CD14-positive monocyte (primary cell): ENCODE results near the gene TMEM181. TPM values are rescaled to one million over a fixed set of nuclear protein-coding genes. Genes with fewer than 3 reads are reported as not detected.
"Not testable (repeated sequence)": the region's sequence is repeated elsewhere in the genome, so short reads cannot be mapped to it uniquely, and the experiment has no call there.

Experiments
- DNase-seq, 3 donors: peaks; one replicate each; pipeline ENCODE4 v3.0.0-alpha.2; 2011 to 2022
- H2AFZ ChIP-seq: 2 replicates; pipeline ENCODE4 v1.6.0; 2012; ENCODE audit warnings: mild to moderate bottlenecking, low read depth, low read length, inconsistent platforms; ENCODE audit not compliant: insufficient read depth, poor library complexity, severe bottlenecking
- H3K27ac ChIP-seq, 2 donors: 1 replicate in 1 of 2; 2 replicates in 1 of 2; pipeline ENCODE4 v1.5.1; 2012 to 2013; ENCODE audit warnings: low read length in 2 of 2, control low read depth in 1 of 2, inconsistent platforms in 1 of 2, low read depth in 1 of 2, mild to moderate bottlenecking in 1 of 2
- H3K27me3 ChIP-seq, 2 donors: one replicate each; pipeline versions ENCODE4 v1.6.0 to v1.6.1; 2011 to 2013; ENCODE audit warnings: low read length in 2 of 2; ENCODE audit not compliant: control insufficient read depth in 2 of 2, insufficient read depth in 2 of 2
- H3K36me3 ChIP-seq, 2 donors: replicated peaks in 1 of 2; 1 replicate in 1 of 2; 2 replicates in 1 of 2; pipeline versions ENCODE4 v1.5.1 to v1.6.1; 2012 to 2013; ENCODE audit warnings: low read length in 2 of 2, control low read depth in 1 of 2, inconsistent platforms in 1 of 2, mild to moderate bottlenecking in 1 of 2; ENCODE audit not compliant: insufficient read depth in 2 of 2, control insufficient read depth in 1 of 2
- H3K4me1 ChIP-seq, 2 donors: 1 replicate in 1 of 2; 2 replicates in 1 of 2; pipeline versions ENCODE4 v1.5.1 to v1.6.1; 2012 to 2013; ENCODE audit warnings: low read length in 2 of 2, control low read depth in 1 of 2, inconsistent platforms in 1 of 2, mild to moderate bottlenecking in 1 of 2, moderate library complexity in 1 of 2; ENCODE audit not compliant: insufficient read depth in 2 of 2, control insufficient read depth in 1 of 2
- H3K4me2 ChIP-seq: replicated peaks from 2 replicates; pipeline ENCODE3; 2012; ENCODE audit warnings: low read length, moderate library complexity, mild to moderate bottlenecking; ENCODE audit not compliant: poor library complexity, severe bottlenecking; ENCODE audit errors: extremely low read depth
- H3K4me3 ChIP-seq, 3 experiments: fragments of 200-600 bp in 1 of 3; sonication (generic) in 1 of 3; replicated peaks in 1 of 3; 1 replicate in 2 of 3; 2 replicates in 1 of 3; pipeline ENCODE4 v1.5.1; 2011 to 2013; ENCODE audit warnings: low read length in 3 of 3, mild to moderate bottlenecking in 3 of 3, control low read depth in 2 of 3, low read depth in 2 of 3, inconsistent platforms in 1 of 3, moderate library complexity in 1 of 3
- H3K79me2 ChIP-seq: 2 replicates; pipeline ENCODE4 v1.6.0; 2012; ENCODE audit warnings: mild to moderate bottlenecking, control low read depth, inconsistent platforms, low read length, moderate library complexity; ENCODE audit not compliant: insufficient read depth
- H3K9ac ChIP-seq: 2 replicates; pipeline ENCODE4 v1.6.0; 2017; ENCODE audit warnings: low read length, mild to moderate bottlenecking; ENCODE audit not compliant: insufficient read depth, poor library complexity, severe bottlenecking
- H3K9me3 ChIP-seq, 2 donors: replicated peaks in 1 of 2; 1 replicate in 1 of 2; 2 replicates in 1 of 2; pipeline versions ENCODE4 v1.5.1 to v1.6.1; 2012 to 2013; ENCODE audit warnings: low read length in 2 of 2, control low read depth in 1 of 2; ENCODE audit not compliant: control insufficient read depth in 1 of 2, insufficient read depth in 1 of 2
- H4K20me1 ChIP-seq: 2 replicates; pipeline ENCODE4 v1.6.0; 2012; ENCODE audit warnings: mild to moderate bottlenecking, low read length, control low read depth, moderate library complexity; ENCODE audit not compliant: insufficient read depth
- H3K27ac Mint-ChIP-seq, 7 donors: one replicate each; pipeline ENCODE4 v1.8.0; 2020; ENCODE audit warnings: mild to moderate bottlenecking in 7 of 7, mixed read lengths in 7 of 7, moderate library complexity in 6 of 7, inconsistent platforms in 2 of 7
- H3K27me3 Mint-ChIP-seq, 3 donors: one replicate each; pipeline ENCODE4 v1.8.0; 2021 to 2022; ENCODE audit warnings: low read depth in 3 of 3, mild to moderate bottlenecking in 3 of 3, mixed read lengths in 3 of 3, moderate library complexity in 3 of 3, inconsistent platforms in 1 of 3
- H3K36me3 Mint-ChIP-seq, 2 donors: one replicate each; pipeline ENCODE4 v1.8.0; 2020; ENCODE audit warnings: mixed read lengths in 2 of 2, inconsistent platforms in 1 of 2, mild to moderate bottlenecking in 1 of 2
- H3K4me1 Mint-ChIP-seq: one replicate; pipeline ENCODE4 v1.8.0; 2020; ENCODE audit warnings: mild to moderate bottlenecking, mixed read lengths
- H3K4me3 Mint-ChIP-seq, 2 donors: one replicate each; pipeline ENCODE4 v1.8.0; 2020; ENCODE audit warnings: mild to moderate bottlenecking in 2 of 2, mixed read lengths in 2 of 2, moderate library complexity in 1 of 2
- H3K9me3 Mint-ChIP-seq, 7 donors: one replicate each; pipeline ENCODE4 v1.8.0; 2020 to 2022; ENCODE audit warnings: mixed read lengths in 7 of 7, mild to moderate bottlenecking in 6 of 7, moderate library complexity in 6 of 7, inconsistent platforms in 2 of 7
- WGBS: methylation state at CpG from one replicate; pipeline ENCODE4 v1.1.5; 2013; ENCODE audit warnings: missing lambda C conversion rate; ENCODE audit not compliant: insufficient coverage; 5-methylcytosine and 5-hydroxymethylcytosine counted together
- intact Hi-C, 2 donors: fragments of 100-400 bp; cut with micrococcal nuclease; formaldehyde crosslinking; loops; one replicate each; pipeline versions ENCODE4 v1.15.0 to v1.15.1; 2023
- polyA plus RNA-seq, 3 donors: library from polyadenylated mRNA; depleted of rRNA in 1 of 3; unstranded in 2 of 3; stranded (reverse) in 1 of 3; fragments of 300-500 nt in 2 of 3; fragments of >200 nt in 1 of 3; fragmentation: Illumina TruSeq in 2 of 3; gene quantifications; 1 replicate in 2 of 3; 2 replicates in 1 of 3; pipeline ENCODE4 v1.2.3, GENCODE V29; 2012 to 2021
- TF ChIP-seq, protein P1 (sequence below): fragments of 200-600 bp; IDR thresholded peaks from one replicate; pipeline ENCODE4 v1.8.0; 2022; ENCODE audit warnings: antibody characterized with exemption, mild to moderate bottlenecking

TMEM181 gene
- polyA plus RNA-seq, 3 donors, result 2.4 to 6.8 (median 2.6) TPM

DNA sequence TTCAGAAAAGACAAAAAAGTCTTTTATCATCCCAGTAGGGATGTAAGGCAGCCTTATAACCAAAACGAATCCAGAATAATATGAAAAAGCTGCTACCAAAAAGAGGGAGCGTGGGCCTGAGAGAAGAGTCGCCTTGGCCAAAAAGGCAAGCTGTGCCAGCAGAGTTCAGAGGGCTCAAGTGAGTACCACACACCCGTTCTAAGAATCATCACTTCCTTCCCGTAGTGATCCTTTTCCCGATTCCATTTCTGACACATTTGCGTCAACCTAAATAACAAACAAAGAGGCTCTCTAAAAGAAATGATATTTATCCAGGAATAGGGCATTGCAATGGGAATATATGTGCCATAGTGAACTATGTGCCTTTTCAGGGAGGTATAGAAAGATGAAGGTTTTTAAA lies 3.8 kb upstream of the TMEM181 start:
- H3K27me3 Mint-ChIP-seq, result peaks cover 3 to 4% (median 4%) of the 10 kb centered on the region in 3 donors
- Histone ChIP-seq H3K9ac (no peak overlapping the region), H3K27ac (no peak overlapping the region), H3K36me3 (no peaks in the 10 kb centered on the region), H3K4me3 (no peak overlapping the region), H3K9me3 (no peaks in the 10 kb centered on the region), H3K4me2 (no peak overlapping the region), H4K20me1 (peaks cover 4% of the 10 kb centered on the region), H2AFZ (no peak overlapping the region), H3K27me3 (no peaks in the 10 kb centered on the region), H3K79me2 (peaks cover 7% of the 10 kb centered on the region), H3K4me1 (peaks cover 11 to 13% of the 10 kb centered on the region in 2 donors)
- peaks cover 11% of the 10 kb centered on the region for H3K4me1 Mint-ChIP-seq
- no peak overlapping the region for H3K27ac Mint-ChIP-seq
- DNase-seq, result no peak
- no peak overlapping the region for H3K4me3 Mint-ChIP-seq
- no peaks in the 10 kb centered on the region for H3K36me3 Mint-ChIP-seq
- H3K9me3 Mint-ChIP-seq, result no peaks in the 10 kb centered on the region
- 100% methylated on average over 1 of the region's 7 CpGs for WGBS
- TF ChIP-seq, protein P1, sequence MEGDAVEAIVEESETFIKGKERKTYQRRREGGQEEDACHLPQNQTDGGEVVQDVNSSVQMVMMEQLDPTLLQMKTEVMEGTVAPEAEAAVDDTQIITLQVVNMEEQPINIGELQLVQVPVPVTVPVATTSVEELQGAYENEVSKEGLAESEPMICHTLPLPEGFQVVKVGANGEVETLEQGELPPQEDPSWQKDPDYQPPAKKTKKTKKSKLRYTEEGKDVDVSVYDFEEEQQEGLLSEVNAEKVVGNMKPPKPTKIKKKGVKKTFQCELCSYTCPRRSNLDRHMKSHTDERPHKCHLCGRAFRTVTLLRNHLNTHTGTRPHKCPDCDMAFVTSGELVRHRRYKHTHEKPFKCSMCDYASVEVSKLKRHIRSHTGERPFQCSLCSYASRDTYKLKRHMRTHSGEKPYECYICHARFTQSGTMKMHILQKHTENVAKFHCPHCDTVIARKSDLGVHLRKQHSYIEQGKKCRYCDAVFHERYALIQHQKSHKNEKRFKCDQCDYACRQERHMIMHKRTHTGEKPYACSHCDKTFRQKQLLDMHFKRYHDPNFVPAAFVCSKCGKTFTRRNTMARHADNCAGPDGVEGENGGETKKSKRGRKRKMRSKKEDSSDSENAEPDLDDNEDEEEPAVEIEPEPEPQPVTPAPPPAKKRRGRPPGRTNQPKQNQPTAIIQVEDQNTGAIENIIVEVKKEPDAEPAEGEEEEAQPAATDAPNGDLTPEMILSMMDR, result no peak
- intact Hi-C loops, result loop anchor here (5.0 to 10.0 kb wide), 2 partner anchors 324 to 331 kb away; no protein-coding TSS in a partner anchor

DNA sequence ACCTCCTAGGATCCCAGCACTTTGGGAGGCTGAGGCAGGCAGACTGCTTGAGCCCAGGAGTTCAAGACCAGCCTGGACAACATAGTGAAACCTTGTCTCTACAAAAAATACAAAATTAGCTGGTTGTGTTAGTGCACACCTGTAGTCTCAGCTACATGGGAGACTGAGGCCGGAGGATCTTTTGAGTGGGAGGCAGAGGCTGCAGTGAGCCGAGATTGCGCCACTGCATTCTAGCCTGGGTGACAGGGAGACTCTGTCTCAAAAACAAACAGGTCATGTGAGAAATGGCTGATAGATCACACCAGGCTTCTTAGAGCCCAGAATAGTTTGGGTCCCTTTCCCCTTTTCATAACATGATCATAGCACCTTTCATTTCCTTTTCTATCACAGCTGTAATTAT lies 2.8 kb upstream of the TMEM181 start:
- DNase-seq, H2AFZ ChIP-seq, H3K27ac Mint-ChIP-seq, H3K4me2 ChIP-seq, H3K4me3 Mint-ChIP-seq, H3K27me3 Mint-ChIP-seq, H3K4me3 ChIP-seq, H3K36me3 ChIP-seq, H3K27me3 ChIP-seq, H3K9me3 ChIP-seq, H3K27ac ChIP-seq, H3K36me3 Mint-ChIP-seq, H3K9ac ChIP-seq, H3K9me3 Mint-ChIP-seq: not testable (repeated sequence)
- intact Hi-C loops, result loop anchor here (5.0 to 10.0 kb wide), 2 partner anchors 325 to 332 kb away; no protein-coding TSS in a partner anchor
- Histone ChIP-seq H3K4me1 (peaks cover 17 to 23% of the 10 kb centered on the region in 2 donors), H3K79me2 (peaks cover 17% of the 10 kb centered on the region), H4K20me1 (peaks cover 14% of the 10 kb centered on the region)
- no CpG with 5 or more reads among the region's 3 CpGs for WGBS
- H3K4me1 Mint-ChIP-seq, result peaks cover 21% of the 10 kb centered on the region
